Natural killer cell (primary cell): Measurements from ENCODE around the gene CAMTA1. TPM values are rescaled to one million over a fixed set of nuclear protein-coding genes. Genes with fewer than 3 reads are reported as not detected.

Experiments
- ATAC-seq, 3 donors: fragments of 150-1000 bp in 2 of 3; fragments of 200-7000 bp in 1 of 3; cut with Tn5 transposase; 1 replicate in 1 of 3; 2 replicates in 2 of 3; pipeline ENCODE4 v1.10.0; 2021; ENCODE audit warnings: mild to moderate bottlenecking in 2 of 3, moderate library complexity in 2 of 3
- DNase-seq, 2 donors: peaks; one replicate each; pipeline versions ENCODE4 v3.0.0 to v3.0.0-alpha.2; 2013 to 2021; ENCODE audit warnings: mixed read lengths in 1 of 2
- H3K27ac ChIP-seq: one replicate; pipeline ENCODE4 v1.5.1; 2013; ENCODE audit warnings: mild to moderate bottlenecking, low read length
- H3K27me3 ChIP-seq: one replicate; pipeline ENCODE4 v1.6.1; 2013; ENCODE audit warnings: low read length; ENCODE audit not compliant: control insufficient read depth, insufficient read depth
- H3K36me3 ChIP-seq: one replicate; pipeline ENCODE4 v1.6.1; 2013; ENCODE audit warnings: low read length; ENCODE audit not compliant: control insufficient read depth, insufficient read depth
- H3K4me1 ChIP-seq: one replicate; pipeline ENCODE4 v1.6.1; 2013; ENCODE audit warnings: low read length; ENCODE audit not compliant: control insufficient read depth, insufficient read depth
- H3K4me3 ChIP-seq: one replicate; pipeline ENCODE4 v1.5.1; 2013; ENCODE audit warnings: low read length
- H3K9me3 ChIP-seq: one replicate; pipeline ENCODE4 v1.6.1; 2013; ENCODE audit warnings: low read length; ENCODE audit not compliant: control insufficient read depth, insufficient read depth
- H3K27ac Mint-ChIP-seq, 2 donors: one replicate each; pipeline ENCODE4 v1.8.0; 2022; ENCODE audit warnings: mild to moderate bottlenecking in 2 of 2, mixed read lengths in 2 of 2, moderate library complexity in 1 of 2
- H3K27me3 Mint-ChIP-seq, 2 donors: one replicate each; pipeline ENCODE4 v1.8.0; 2022; ENCODE audit warnings: low read depth in 2 of 2, mixed read lengths in 2 of 2
- H3K36me3 Mint-ChIP-seq: one replicate; pipeline ENCODE4 v1.8.0; 2022; ENCODE audit warnings: mixed read lengths
- H3K4me1 Mint-ChIP-seq, 2 donors: one replicate each; pipeline ENCODE4 v1.8.0; 2022; ENCODE audit warnings: mixed read lengths in 2 of 2
- H3K4me3 Mint-ChIP-seq: one replicate; pipeline ENCODE4 v1.8.0; 2022; ENCODE audit warnings: mild to moderate bottlenecking, moderate library complexity, mixed read lengths
- H3K9me3 Mint-ChIP-seq, 2 donors: one replicate each; pipeline ENCODE4 v1.8.0; 2022; ENCODE audit warnings: mixed read lengths in 2 of 2
- WGBS: methylation state at CpG from one replicate; pipeline ENCODE4 v1.1.7; 2013; ENCODE audit warnings: missing lambda C conversion rate; ENCODE audit not compliant: insufficient coverage; 5-methylcytosine and 5-hydroxymethylcytosine counted together
- intact Hi-C: fragments of 100-400 bp; cut with micrococcal nuclease; formaldehyde crosslinking; loops from one replicate; pipeline ENCODE4 v1.14.2; 2022
- total RNA-seq, 4 donors: library from RNA; stranded (reverse); fragments of 120-200 nt in 1 of 4; gene quantifications; one replicate each; pipeline versions ENCODE4 v1.2.3 to v1.2.4, GENCODE V29; 2013 to 2022
- TF ChIP-seq, protein P1 (sequence below): fragments of 200-600 bp; IDR thresholded peaks from one replicate; pipeline ENCODE4 v1.8.0; 2022; ENCODE audit warnings: antibody characterized with exemption

The CAMTA1 gene
- total RNA-seq, 3 donors from 2014 or later (not counting 1 experiment from before 2014, with no cell fraction given) = 40.6 to 53.3 (median 44.9) TPM

DNA sequence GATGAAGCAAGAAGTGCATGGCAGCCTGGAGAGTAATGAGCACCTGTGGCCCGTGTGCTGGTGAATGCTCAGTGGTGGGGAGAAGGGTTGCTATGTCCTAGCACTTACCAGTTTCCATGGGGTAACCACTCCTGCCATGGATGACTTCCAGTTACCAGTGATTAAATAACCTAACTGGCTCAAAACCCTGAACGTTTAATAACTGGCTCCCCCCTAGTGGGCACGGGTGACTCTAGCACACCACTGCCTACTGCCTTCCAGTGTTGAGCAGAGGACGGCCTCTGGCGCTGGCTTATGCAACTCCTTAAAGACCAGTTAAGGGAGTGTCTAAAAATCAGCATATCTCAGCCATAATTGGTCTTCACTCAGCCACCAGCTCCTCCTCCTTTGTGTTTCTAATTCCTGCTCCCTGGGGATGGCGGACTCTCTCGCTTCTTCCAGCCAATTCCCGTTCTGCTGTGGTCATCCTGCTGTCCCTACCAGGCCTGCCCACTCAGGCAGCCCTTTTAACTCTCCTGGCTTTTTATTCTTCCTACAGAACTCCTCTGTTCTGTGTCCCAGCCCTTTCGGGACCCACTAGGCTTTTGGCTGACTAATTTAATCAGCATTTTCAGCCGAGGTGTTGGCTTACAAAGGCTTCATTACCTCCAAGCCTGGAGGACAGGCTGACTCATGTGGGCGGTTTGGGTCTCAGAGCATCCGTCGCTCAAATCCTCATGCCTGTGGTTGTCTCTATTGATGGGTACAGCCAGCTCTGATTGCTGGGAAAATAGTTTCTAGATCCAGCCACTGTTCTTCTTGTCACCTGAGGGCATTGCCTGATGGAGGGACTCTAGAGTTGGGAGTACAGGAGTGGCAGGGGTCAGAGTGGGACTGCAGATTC lies 332.4 kb downstream of the CAMTA1 start:
- Mint-ChIP-seq H3K9me3 (peaks cover 0 to 4% of the 10 kb centered on the region in 2 donors), H3K4me1 (no peaks in the 10 kb centered on the region), H3K36me3 (no peaks in the 10 kb centered on the region), H3K27ac (no peak overlapping the region), H3K27me3 (peaks cover 0 to 5% of the 10 kb centered on the region in 2 donors), H3K4me3 (no peak overlapping the region)
- Histone ChIP-seq H3K36me3 (no peaks in the 10 kb centered on the region), H3K4me3 (no peak overlapping the region), H3K9me3 (no peaks in the 10 kb centered on the region), H3K27me3 (no peaks in the 10 kb centered on the region), H3K4me1 (no peaks in the 10 kb centered on the region), H3K27ac (no peak overlapping the region)
- DNase-seq (no peak), ATAC-seq (no peak)
- intact Hi-C loops = no loop called here
- TF ChIP-seq, protein P1, sequence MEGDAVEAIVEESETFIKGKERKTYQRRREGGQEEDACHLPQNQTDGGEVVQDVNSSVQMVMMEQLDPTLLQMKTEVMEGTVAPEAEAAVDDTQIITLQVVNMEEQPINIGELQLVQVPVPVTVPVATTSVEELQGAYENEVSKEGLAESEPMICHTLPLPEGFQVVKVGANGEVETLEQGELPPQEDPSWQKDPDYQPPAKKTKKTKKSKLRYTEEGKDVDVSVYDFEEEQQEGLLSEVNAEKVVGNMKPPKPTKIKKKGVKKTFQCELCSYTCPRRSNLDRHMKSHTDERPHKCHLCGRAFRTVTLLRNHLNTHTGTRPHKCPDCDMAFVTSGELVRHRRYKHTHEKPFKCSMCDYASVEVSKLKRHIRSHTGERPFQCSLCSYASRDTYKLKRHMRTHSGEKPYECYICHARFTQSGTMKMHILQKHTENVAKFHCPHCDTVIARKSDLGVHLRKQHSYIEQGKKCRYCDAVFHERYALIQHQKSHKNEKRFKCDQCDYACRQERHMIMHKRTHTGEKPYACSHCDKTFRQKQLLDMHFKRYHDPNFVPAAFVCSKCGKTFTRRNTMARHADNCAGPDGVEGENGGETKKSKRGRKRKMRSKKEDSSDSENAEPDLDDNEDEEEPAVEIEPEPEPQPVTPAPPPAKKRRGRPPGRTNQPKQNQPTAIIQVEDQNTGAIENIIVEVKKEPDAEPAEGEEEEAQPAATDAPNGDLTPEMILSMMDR = no peak
- 56% methylated on average over 13 of the region's 13 CpGs for WGBS

DNA sequence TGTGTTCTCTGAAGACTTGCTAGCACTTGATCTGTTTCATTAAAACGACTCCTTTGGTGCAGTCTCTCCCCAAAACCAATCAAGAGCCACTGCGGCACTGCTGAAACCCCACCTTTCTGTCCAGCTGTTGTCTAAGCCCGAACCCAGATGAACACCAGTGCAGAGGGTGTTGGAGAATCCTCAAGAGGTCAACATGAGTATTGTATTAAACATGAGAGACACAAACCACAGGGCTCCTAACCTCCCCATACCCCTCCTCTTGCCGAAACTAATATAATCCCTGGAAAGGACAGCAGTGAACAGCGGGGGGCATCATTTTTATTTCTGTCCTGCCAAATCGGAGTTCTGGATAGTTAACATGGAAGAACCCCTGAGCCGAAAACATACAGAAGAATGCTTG lies 333.9 kb downstream of the CAMTA1 start:
- no peak overlapping the region for H3K27ac ChIP-seq
- H3K4me3 ChIP-seq = no peak overlapping the region
- H3K36me3 ChIP-seq = no peaks in the 10 kb centered on the region
- H3K36me3 Mint-ChIP-seq = no peaks in the 10 kb centered on the region
- no peaks in the 10 kb centered on the region for H3K9me3 ChIP-seq
- no peak overlapping the region for H3K27ac Mint-ChIP-seq
- no peak for ATAC-seq
- H3K4me3 Mint-ChIP-seq = no peak overlapping the region
- TF ChIP-seq, protein P1 = no peak
- H3K27me3 ChIP-seq = no peaks in the 10 kb centered on the region
- peaks cover 0 to 4% of the 10 kb centered on the region in 2 donors for H3K9me3 Mint-ChIP-seq
- WGBS = 82% methylated on average over 7 of the region's 7 CpGs
- no peaks in the 10 kb centered on the region for H3K4me1 Mint-ChIP-seq
- no peaks in the 10 kb centered on the region for H3K4me1 ChIP-seq
- H3K27me3 Mint-ChIP-seq = peaks cover 0 to 5% of the 10 kb centered on the region in 2 donors
- intact Hi-C loops = no loop called here
- no peak for DNase-seq

DNA sequence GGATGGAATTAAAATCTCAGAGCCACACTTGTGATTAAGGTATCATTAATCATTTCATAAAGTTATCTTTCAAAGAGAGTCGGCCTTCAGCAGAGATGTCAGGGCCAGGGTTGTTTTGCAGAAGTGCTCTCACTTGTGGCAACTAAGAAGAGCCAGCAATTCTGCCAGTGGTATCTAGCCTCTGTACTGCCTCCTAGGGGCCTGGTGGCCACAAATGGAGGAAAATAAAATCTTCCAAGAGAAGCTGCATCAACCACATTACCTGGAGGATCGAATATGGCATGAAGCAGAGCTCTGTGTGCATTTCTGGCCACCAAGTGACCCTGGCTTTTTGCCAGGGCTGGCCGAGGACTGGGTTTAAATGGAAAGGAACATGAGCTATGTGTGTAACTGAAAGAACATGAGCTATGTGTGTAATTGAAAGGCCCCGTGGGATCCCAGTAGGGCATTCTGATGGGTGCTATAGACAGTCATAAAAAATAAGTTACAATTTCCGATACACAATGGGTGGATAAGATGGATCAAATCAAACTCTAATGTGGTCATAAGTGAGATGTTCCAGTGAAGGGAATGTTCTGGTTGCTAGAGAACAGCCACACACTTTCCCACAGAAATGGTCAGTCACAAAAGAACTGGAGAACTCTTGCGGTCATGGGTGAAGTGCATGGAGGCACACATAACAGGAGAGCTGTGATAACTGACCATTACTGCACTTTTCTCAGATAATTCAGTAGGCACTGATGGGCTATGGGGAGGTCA lies 335.8 kb downstream of the CAMTA1 start:
- H3K27me3 Mint-ChIP-seq = peaks cover 0 to 3% of the 10 kb centered on the region in 2 donors
- no peak overlapping the region for H3K4me3 Mint-ChIP-seq
- H3K27ac Mint-ChIP-seq = no peak overlapping the region
- DNase-seq (no peak), ATAC-seq (no peak)
- no peaks in the 10 kb centered on the region for H3K27me3 ChIP-seq
- no peak overlapping the region for H3K27ac ChIP-seq
- no peaks in the 10 kb centered on the region for H3K4me1 ChIP-seq
- TF ChIP-seq, protein P1 = no peak
- H3K9me3 Mint-ChIP-seq = peaks cover 0 to under 1% of the 10 kb centered on the region in 2 donors
- intact Hi-C loops = no loop called here
- no peaks in the 10 kb centered on the region for H3K9me3 ChIP-seq
- no peaks in the 10 kb centered on the region for H3K36me3 Mint-ChIP-seq
- H3K36me3 ChIP-seq = no peaks in the 10 kb centered on the region
- H3K4me1 Mint-ChIP-seq = no peaks in the 10 kb centered on the region
- no peak overlapping the region for H3K4me3 ChIP-seq
- WGBS = 83% methylated on average over 6 of the region's 6 CpGs
